ENCODE measurements around the gene ERGIC1.

DNA sequence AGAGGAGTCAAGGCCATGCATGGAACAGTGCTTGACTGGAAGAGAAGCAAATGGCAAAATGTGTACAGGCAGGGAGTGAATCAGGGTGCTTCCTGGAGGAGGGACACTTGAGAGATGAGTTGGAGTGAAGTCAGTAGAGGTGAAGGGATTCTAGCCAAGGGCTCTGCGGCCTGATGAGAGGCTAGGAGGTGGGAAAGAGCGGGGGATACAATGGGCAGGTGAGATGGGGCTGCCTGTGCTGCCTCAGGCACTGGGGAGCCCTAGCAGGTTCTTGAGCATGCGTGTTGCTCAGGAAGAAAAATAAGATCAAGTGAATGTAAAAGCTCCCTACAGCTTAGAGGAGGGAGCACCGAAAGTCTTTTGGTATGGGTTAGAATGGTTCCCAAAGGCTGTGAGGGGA lies 22.3 kb downstream of the ERGIC1 start:
- TF ChIP-seq, protein P1, sequence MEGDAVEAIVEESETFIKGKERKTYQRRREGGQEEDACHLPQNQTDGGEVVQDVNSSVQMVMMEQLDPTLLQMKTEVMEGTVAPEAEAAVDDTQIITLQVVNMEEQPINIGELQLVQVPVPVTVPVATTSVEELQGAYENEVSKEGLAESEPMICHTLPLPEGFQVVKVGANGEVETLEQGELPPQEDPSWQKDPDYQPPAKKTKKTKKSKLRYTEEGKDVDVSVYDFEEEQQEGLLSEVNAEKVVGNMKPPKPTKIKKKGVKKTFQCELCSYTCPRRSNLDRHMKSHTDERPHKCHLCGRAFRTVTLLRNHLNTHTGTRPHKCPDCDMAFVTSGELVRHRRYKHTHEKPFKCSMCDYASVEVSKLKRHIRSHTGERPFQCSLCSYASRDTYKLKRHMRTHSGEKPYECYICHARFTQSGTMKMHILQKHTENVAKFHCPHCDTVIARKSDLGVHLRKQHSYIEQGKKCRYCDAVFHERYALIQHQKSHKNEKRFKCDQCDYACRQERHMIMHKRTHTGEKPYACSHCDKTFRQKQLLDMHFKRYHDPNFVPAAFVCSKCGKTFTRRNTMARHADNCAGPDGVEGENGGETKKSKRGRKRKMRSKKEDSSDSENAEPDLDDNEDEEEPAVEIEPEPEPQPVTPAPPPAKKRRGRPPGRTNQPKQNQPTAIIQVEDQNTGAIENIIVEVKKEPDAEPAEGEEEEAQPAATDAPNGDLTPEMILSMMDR (IDR thresholded peaks at IDR 0.05), result no peak
- TF ChIP-seq POLR2A (IDR thresholded peaks at IDR 0.05), result no peak

Data from esophagus squamous epithelium (tissue), 4 donors.